GM23338 (cell line): Measurements from ENCODE around the gene BNIP3. TPM values are rescaled to one million over a fixed set of nuclear protein-coding genes. Genes with fewer than 3 reads are reported as not detected.
A peak's percentile ranks its signal among the peaks of the same experiment; 100 is the strongest.

Source experiments
- ATAC-seq: fragments of 200-7000 bp; cut with Tn5 transposase; 3 replicates; pipeline ENCODE4 v1.9.1; 2020
- DNase-seq: peaks from one replicate; pipeline ENCODE4 v3.0.0-alpha.2; 2015; ENCODE audit warnings: low spot score
- H2AFZ ChIP-seq: fragments of 200-600 bp; sonication (generic); 2 replicates; pipeline ENCODE4 v1.8.0; 2016; ENCODE audit warnings: antibody characterized with exemption, mild to moderate bottlenecking, moderate library complexity
- H3F3A ChIP-seq: fragments of 200-600 bp; sonication (generic); replicated peaks from 2 replicates; pipeline ENCODE4 v1.8.0; 2017; ENCODE audit warnings: antibody characterized with exemption, mixed run types, low read depth
- H3K27ac ChIP-seq: fragments of 200-600 bp; sonication (generic); 2 replicates; pipeline ENCODE4 v1.6.1; 2016; ENCODE audit warnings: low read depth
- H3K27me3 ChIP-seq: fragments of 200-600 bp; sonication (generic); 2 replicates; pipeline ENCODE4 v1.8.0; 2016; ENCODE audit warnings: mild to moderate bottlenecking, mixed run types, moderate library complexity; ENCODE audit not compliant: insufficient read depth
- H3K36me3 ChIP-seq: fragments of 200-600 bp; sonication (generic); 2 replicates; pipeline ENCODE4 v1.8.0; 2016; ENCODE audit warnings: mild to moderate bottlenecking; ENCODE audit not compliant: insufficient read depth
- H3K4me1 ChIP-seq: fragments of 200-600 bp; sonication (generic); 2 replicates; pipeline ENCODE4 v1.8.0; 2016; ENCODE audit warnings: mild to moderate bottlenecking, moderate library complexity; ENCODE audit not compliant: insufficient read depth
- H3K4me2 ChIP-seq: fragments of 200-600 bp; sonication (generic); 2 replicates; pipeline ENCODE4 v1.7.1; 2017; ENCODE audit warnings: mixed run types
- H3K4me3 ChIP-seq: fragments of 200-600 bp; sonication (generic); 2 replicates; pipeline ENCODE4 v1.6.1; 2016; ENCODE audit warnings: mixed run types
- H3K79me2 ChIP-seq: fragments of 200-600 bp; sonication (generic); replicated peaks from 2 replicates; pipeline ENCODE4 v1.8.0; 2017; ENCODE audit warnings: mild to moderate bottlenecking; ENCODE audit not compliant: insufficient read depth
- H3K9me2 ChIP-seq: fragments of 200-600 bp; sonication (generic); 2 replicates; pipeline ENCODE4 v1.8.0; 2017; ENCODE audit not compliant: insufficient read depth
- H4K20me1 ChIP-seq: fragments of 200-600 bp; sonication (generic); replicated peaks from 2 replicates; pipeline ENCODE4 v1.8.0; 2017; ENCODE audit warnings: mild to moderate bottlenecking; ENCODE audit not compliant: insufficient read depth
- H3K27ac Mint-ChIP-seq: 2 replicates; pipeline ENCODE4 v1.8.0; 2020; ENCODE audit warnings: inconsistent platforms, mild to moderate bottlenecking, moderate library complexity, mixed read lengths
- H3K27me3 Mint-ChIP-seq: 3 replicates; pipeline ENCODE4 v1.8.0; 2022; ENCODE audit warnings: low read depth, mild to moderate bottlenecking, moderate library complexity, mixed read lengths, inconsistent platforms; ENCODE audit not compliant: insufficient read depth, poor library complexity
- H3K36me3 Mint-ChIP-seq: 3 replicates; pipeline ENCODE4 v1.8.0; 2021; ENCODE audit warnings: low read depth, mild to moderate bottlenecking, inconsistent platforms, moderate library complexity, mixed read lengths
- H3K4me1 Mint-ChIP-seq: 3 replicates; pipeline ENCODE4 v1.8.0; 2020; ENCODE audit warnings: mild to moderate bottlenecking, inconsistent platforms, mixed read lengths
- H3K4me3 Mint-ChIP-seq: 3 replicates; pipeline ENCODE4 v1.8.0; 2021; ENCODE audit warnings: moderate library complexity, mild to moderate bottlenecking, inconsistent platforms, mixed read lengths
- H3K9me3 Mint-ChIP-seq: 3 replicates; pipeline ENCODE4 v1.8.0; 2020; ENCODE audit warnings: moderate library complexity, mild to moderate bottlenecking, inconsistent platforms, mixed read lengths
- CREB1 ChIP-seq: fragments of 250-450 bp; sonication (Bioruptor Pico); IDR thresholded peaks from 2 replicates; pipeline ENCODE4 v1.5.0; 2020; ENCODE audit warnings: low read depth, mild to moderate bottlenecking, moderate library complexity
- CTCF ChIP-seq, 2 experiments: fragments of 200-600 bp in 1 of 2; sonication (generic) in 1 of 2; conservative IDR thresholded peaks; 2 replicates each; pipeline versions ENCODE4 v1.5.1 to v1.6.1; 2016 to 2017; ENCODE audit warnings: antibody characterized with exemption in 2 of 2, low read depth in 2 of 2, mild to moderate bottlenecking in 2 of 2, moderate library complexity in 1 of 2
- EZH2 ChIP-seq: fragments of 200-600 bp; sonication (generic); IDR thresholded peaks from one replicate; pipeline ENCODE4 v1.8.0; 2017; ENCODE audit warnings: antibody characterized with exemption, mild to moderate bottlenecking, low read depth; ENCODE audit not compliant: unreplicated experiment
- EZH2phosphoT487 ChIP-seq: fragments of 200-600 bp; sonication (generic); IDR thresholded peaks from one replicate; pipeline ENCODE4 v1.8.1; 2018; ENCODE audit warnings: antibody characterized with exemption; ENCODE audit not compliant: unreplicated experiment
- JUNB ChIP-seq: IDR thresholded peaks from one replicate; pipeline ENCODE4 v1.6.1; 2016; ENCODE audit warnings: antibody characterized with exemption; ENCODE audit not compliant: unreplicated experiment
- NANOG ChIP-seq: IDR thresholded peaks from 2 replicates; pipeline ENCODE4 v1.6.1; 2016; ENCODE audit warnings: antibody characterized with exemption, borderline replicate concordance
- POLR2AphosphoS5 ChIP-seq: IDR thresholded peaks from 2 replicates; pipeline ENCODE4 v1.6.1; 2016; ENCODE audit warnings: antibody characterized with exemption, low read depth
- REST ChIP-seq: IDR thresholded peaks from one replicate; pipeline ENCODE4 v1.6.1; 2018; ENCODE audit warnings: antibody characterized with exemption; ENCODE audit not compliant: unreplicated experiment
- STAT1 ChIP-seq: IDR thresholded peaks from one replicate; pipeline ENCODE4 v1.6.1; 2016; ENCODE audit warnings: antibody characterized with exemption; ENCODE audit not compliant: unreplicated experiment
- ZNF114 ChIP-seq: fragments of 250-450 bp; sonication (Bioruptor Pico); IDR thresholded peaks from 2 replicates; pipeline ENCODE4 v1.5.0; 2020; ENCODE audit warnings: mild to moderate bottlenecking, moderate library complexity
- ZNF331 ChIP-seq: fragments of 250-450 bp; sonication (Bioruptor Pico); IDR thresholded peaks from 2 replicates; pipeline ENCODE4 v1.5.0; 2020; ENCODE audit warnings: low read depth, mild to moderate bottlenecking, moderate library complexity
- polyA plus RNA-seq: library from polyadenylated mRNA; unstranded; fragments of >200 nt; fragmentation: Nextera tagmentation; extraction: Ambion mirVana; gene quantifications from 2 replicates; pipeline ENCODE4 v1.2.1, GENCODE V29; 2016
- total RNA-seq: library from RNA; depleted of rRNA; stranded (reverse); fragments of >200 nt; shearing (Covaris generic); gene quantifications from 2 replicates; pipeline ENCODE4 v1.2.3, GENCODE V29; 2014
- TF ChIP-seq, protein P1 (sequence below): fragments of 250-450 bp; sonication (Bioruptor Pico); IDR thresholded peaks from 2 replicates; pipeline ENCODE4 v1.5.0; 2020; ENCODE audit warnings: mild to moderate bottlenecking, moderate library complexity
- TF ChIP-seq, protein P2 (sequence below): IDR thresholded peaks from 2 replicates; pipeline ENCODE4 v1.6.1; 2016; ENCODE audit warnings: antibody characterized with exemption

The BNIP3 gene
- total and polyA plus RNA-seq, 2 experiments from 2014 or later: 46.3 to 75.0 TPM

DNA sequence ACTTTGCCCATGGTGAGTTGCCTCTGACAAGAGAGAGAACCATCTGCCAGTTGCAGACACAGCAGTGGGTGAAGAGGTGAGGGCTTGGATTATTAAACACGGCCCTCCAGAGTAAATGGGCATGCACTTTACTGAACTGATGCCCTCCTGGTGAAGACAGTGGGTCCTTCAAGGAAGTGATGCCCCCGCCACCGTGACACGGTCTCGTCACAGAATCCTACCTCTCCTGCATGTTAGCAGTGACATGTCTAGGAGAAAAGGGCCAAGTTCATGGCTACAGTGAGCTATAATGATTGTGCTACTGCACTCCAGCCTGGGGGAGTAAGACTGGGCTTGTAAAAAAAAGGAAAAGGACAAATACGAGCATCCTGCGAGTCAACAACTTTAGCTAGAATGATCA, 2.4 kb downstream of the BNIP3 start:
- peaks cover 19% of the 10 kb centered on the region for H3K36me3 Mint-ChIP-seq
- no peaks in the 10 kb centered on the region for H3K36me3 ChIP-seq
- H3K4me1 ChIP-seq: peaks cover 33% of the 10 kb centered on the region
- DNase-seq: no peak
- H3K27ac Mint-ChIP-seq: no peak overlapping the region
- peaks cover 28% of the 10 kb centered on the region for H3K27me3 Mint-ChIP-seq
- peak overlapping the region; percentile 69 for H3K4me2 ChIP-seq
- no peak overlapping the region for H2AFZ ChIP-seq
- no peaks in the 10 kb centered on the region; the same call in 1 of the 2 replicates for H3F3A ChIP-seq
- H3K9me3 Mint-ChIP-seq: 0 out of 3 replicates have a peak, but pooled peaks cover 3% of the 10 kb centered on the region
- peaks cover 30% of the 10 kb centered on the region for H3K4me1 Mint-ChIP-seq
- TF ChIP-seq EZH2 (no peak), STAT1 (no peak), ZNF114 (CRISPR knock-in tag) (no peak), POLR2AphosphoS5 (no peak), JUNB (no peak), EZH2phosphoT487 (no peak), REST (no peak), NANOG (no peak), ZNF331 (no peak), CTCF (conservative IDR thresholded peaks at IDR 0.05; ENCODE audit: low read depth in 2 of 2) (no peak), CREB1 (no peak)
- TF ChIP-seq, protein P1, sequence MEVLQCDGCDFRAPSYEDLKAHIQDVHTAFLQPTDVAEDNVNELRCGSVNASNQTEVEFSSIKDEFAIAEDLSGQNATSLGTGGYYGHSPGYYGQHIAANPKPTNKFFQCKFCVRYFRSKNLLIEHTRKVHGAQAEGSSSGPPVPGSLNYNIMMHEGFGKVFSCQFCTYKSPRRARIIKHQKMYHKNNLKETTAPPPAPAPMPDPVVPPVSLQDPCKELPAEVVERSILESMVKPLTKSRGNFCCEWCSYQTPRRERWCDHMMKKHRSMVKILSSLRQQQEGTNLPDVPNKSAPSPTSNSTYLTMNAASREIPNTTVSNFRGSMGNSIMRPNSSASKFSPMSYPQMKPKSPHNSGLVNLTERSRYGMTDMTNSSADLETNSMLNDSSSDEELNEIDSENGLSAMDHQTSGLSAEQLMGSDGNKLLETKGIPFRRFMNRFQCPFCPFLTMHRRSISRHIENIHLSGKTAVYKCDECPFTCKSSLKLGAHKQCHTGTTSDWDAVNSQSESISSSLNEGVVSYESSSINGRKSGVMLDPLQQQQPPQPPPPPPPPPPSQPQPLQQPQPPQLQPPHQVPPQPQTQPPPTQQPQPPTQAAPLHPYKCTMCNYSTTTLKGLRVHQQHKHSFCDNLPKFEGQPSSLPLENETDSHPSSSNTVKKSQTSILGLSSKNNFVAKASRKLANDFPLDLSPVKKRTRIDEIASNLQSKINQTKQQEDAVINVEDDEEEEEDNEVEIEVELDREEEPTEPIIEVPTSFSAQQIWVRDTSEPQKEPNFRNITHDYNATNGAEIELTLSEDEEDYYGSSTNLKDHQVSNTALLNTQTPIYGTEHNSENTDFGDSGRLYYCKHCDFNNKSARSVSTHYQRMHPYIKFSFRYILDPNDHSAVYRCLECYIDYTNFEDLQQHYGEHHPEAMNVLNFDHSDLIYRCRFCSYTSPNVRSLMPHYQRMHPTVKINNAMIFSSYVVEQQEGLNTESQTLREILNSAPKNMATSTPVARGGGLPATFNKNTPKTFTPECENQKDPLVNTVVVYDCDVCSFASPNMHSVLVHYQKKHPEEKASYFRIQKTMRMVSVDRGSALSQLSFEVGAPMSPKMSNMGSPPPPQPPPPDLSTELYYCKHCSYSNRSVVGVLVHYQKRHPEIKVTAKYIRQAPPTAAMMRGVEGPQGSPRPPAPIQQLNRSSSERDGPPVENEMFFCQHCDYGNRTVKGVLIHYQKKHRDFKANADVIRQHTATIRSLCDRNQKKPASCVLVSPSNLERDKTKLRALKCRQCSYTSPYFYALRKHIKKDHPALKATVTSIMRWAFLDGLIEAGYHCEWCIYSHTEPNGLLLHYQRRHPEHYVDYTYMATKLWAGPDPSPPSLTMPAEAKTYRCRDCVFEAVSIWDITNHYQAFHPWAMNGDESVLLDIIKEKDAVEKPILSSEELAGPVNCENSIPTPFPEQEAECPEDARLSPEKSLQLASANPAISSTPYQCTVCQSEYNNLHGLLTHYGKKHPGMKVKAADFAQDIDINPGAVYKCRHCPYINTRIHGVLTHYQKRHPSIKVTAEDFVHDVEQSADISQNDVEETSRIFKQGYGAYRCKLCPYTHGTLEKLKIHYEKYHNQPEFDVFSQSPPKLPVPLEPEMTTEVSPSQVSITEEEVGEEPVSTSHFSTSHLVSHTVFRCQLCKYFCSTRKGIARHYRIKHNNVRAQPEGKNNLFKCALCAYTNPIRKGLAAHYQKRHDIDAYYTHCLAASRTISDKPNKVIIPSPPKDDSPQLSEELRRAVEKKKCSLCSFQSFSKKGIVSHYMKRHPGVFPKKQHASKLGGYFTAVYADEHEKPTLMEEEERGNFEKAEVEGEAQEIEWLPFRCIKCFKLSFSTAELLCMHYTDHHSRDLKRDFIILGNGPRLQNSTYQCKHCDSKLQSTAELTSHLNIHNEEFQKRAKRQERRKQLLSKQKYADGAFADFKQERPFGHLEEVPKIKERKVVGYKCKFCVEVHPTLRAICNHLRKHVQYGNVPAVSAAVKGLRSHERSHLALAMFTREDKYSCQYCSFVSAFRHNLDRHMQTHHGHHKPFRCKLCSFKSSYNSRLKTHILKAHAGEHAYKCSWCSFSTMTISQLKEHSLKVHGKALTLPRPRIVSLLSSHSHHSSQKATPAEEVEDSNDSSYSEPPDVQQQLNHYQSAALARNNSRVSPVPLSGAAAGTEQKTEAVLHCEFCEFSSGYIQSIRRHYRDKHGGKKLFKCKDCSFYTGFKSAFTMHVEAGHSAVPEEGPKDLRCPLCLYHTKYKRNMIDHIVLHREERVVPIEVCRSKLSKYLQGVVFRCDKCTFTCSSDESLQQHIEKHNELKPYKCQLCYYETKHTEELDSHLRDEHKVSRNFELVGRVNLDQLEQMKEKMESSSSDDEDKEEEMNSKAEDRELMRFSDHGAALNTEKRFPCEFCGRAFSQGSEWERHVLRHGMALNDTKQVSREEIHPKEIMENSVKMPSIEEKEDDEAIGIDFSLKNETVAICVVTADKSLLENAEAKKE (CRISPR knock-in tag): no peak
- TF ChIP-seq, protein P2, sequence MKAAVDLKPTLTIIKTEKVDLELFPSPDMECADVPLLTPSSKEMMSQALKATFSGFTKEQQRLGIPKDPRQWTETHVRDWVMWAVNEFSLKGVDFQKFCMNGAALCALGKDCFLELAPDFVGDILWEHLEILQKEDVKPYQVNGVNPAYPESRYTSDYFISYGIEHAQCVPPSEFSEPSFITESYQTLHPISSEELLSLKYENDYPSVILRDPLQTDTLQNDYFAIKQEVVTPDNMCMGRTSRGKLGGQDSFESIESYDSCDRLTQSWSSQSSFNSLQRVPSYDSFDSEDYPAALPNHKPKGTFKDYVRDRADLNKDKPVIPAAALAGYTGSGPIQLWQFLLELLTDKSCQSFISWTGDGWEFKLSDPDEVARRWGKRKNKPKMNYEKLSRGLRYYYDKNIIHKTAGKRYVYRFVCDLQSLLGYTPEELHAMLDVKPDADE: no peak
- no peak for ATAC-seq
- H4K20me1 ChIP-seq: peaks cover 34% of the 10 kb centered on the region
- peaks cover 41% of the 10 kb centered on the region for H3K79me2 ChIP-seq
- H3K4me3 Mint-ChIP-seq: peak overlapping the region; percentile 63
- H3K27me3 ChIP-seq: peaks cover 48% of the 10 kb centered on the region
- H3K9me2 ChIP-seq: no peaks in the 10 kb centered on the region
- H3K27ac ChIP-seq: no peak overlapping the region
- H3K4me3 ChIP-seq: peak overlapping the region; percentile 49
